Naive B cell (primary cell): Measurements from ENCODE around the gene ETNPPL. TPM values are rescaled to one million over a fixed set of nuclear protein-coding genes. Genes with fewer than 3 reads are reported as not detected.
A peak's percentile ranks its signal among the peaks of the same experiment; 100 is the strongest.

Experiments
- ATAC-seq, 2 donors: fragments of 150-1000 bp; cut with Tn5 transposase; 2 replicates each; pipeline ENCODE4 v1.10.0; 2021; ENCODE audit warnings: low read depth in 2 of 2, mild to moderate bottlenecking in 2 of 2, moderate library complexity in 2 of 2
- DNase-seq: peaks from one replicate; pipeline ENCODE4 v3.0.0; 2022
- H3K27ac Mint-ChIP-seq, 6 donors: one replicate each; pipeline ENCODE4 v1.8.0; 2020 to 2022; ENCODE audit warnings: mild to moderate bottlenecking in 6 of 6, mixed read lengths in 6 of 6, moderate library complexity in 5 of 6, inconsistent platforms in 2 of 6
- H3K27me3 Mint-ChIP-seq, 3 donors: one replicate each; pipeline ENCODE4 v1.8.0; 2021 to 2022; ENCODE audit warnings: mixed read lengths in 3 of 3, mild to moderate bottlenecking in 1 of 3
- H3K36me3 Mint-ChIP-seq, 2 donors: one replicate each; pipeline ENCODE4 v1.8.0; 2020 to 2022; ENCODE audit warnings: mixed read lengths in 2 of 2, inconsistent platforms in 1 of 2, mild to moderate bottlenecking in 1 of 2
- H3K4me1 Mint-ChIP-seq, 3 donors: one replicate each; pipeline ENCODE4 v1.8.0; 2020 to 2022; ENCODE audit warnings: mixed read lengths in 3 of 3, inconsistent platforms in 1 of 3, mild to moderate bottlenecking in 1 of 3, moderate library complexity in 1 of 3
- H3K4me3 Mint-ChIP-seq, 8 donors: one replicate each; pipeline ENCODE4 v1.8.0; 2020 to 2022; ENCODE audit warnings: mild to moderate bottlenecking in 8 of 8, mixed read lengths in 8 of 8, moderate library complexity in 8 of 8, inconsistent platforms in 2 of 8
- H3K9me3 Mint-ChIP-seq, 7 donors: one replicate each; pipeline ENCODE4 v1.8.0; 2020 to 2022; ENCODE audit warnings: mixed read lengths in 7 of 7, mild to moderate bottlenecking in 5 of 7, inconsistent platforms in 2 of 7, moderate library complexity in 1 of 7
- polyA plus RNA-seq, 6 donors: library from polyadenylated mRNA; unstranded; fragments of 300-500 nt; fragmentation: Illumina TruSeq; gene quantifications; one replicate each; pipeline ENCODE4 v1.2.3, GENCODE V29; 2021; ENCODE audit warnings: low read depth in 6 of 6

The ETNPPL gene
- polyA plus RNA-seq, 6 donors from 2014 or later, result not detected

DNA sequence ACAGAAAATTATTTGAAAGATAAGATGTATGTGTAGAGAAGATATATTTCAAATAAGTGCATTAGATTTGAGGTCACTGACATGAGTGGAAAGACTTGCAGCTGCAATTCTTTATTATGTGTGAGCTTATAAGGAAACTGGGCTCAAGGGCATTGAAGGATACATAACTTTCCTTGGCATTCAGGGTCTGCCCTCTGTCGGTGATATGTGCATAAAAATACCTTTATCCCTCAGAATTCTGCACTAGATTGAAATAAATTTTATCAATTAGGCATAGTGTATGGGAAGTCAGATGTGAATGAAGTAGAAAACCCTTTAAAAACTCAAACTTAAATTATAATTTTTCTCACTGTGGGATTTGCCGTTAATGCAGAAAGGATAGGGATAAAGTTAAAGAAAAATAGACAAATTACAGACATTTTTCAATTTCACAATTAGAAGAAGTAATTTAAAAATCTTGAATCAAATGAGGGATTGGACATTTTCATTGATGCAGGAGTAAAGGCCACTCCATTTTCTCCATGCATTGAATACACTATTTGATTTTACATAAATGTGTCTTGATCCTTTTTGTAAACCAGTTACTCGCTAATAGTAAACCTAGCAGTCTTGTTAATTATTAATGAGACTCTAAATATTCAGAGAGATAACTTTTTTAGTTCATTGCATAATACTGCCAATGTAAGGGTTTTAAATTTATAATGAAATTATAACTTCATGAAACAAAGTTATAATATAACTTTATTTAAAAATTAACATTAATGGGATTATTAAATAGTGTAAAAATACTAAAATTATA is 21.0 kb upstream of the ETNPPL start:
- no peak for ATAC-seq
- Mint-ChIP-seq H3K4me3 (no peak overlapping the region), H3K9me3 (peaks cover 0 to 2% (median 0%) of the 10 kb centered on the region in 7 donors), H3K27me3 (peaks cover 0 to 24% (median 9%) of the 10 kb centered on the region in 3 donors), H3K27ac (no peak overlapping the region), H3K36me3 (no peaks in the 10 kb centered on the region), H3K4me1 (no peaks in the 10 kb centered on the region)
- no peak for DNase-seq

- Mint-ChIP-seq H3K9me3 (no peaks in the 10 kb centered on the region), H3K4me1 (no peaks in the 10 kb centered on the region), H3K27me3 (peaks cover 10 to 24% (median 19%) of the 10 kb centered on the region in 3 donors), H3K4me3 (no peak overlapping the region), H3K27ac (no peak overlapping the region), H3K36me3 (no peaks in the 10 kb centered on the region)
- DNase-seq (no peak), ATAC-seq (no peak)
Observed at GRCh38 chr4:108779958-108780357, 17.1 kb upstream of the ETNPPL start.

DNA sequence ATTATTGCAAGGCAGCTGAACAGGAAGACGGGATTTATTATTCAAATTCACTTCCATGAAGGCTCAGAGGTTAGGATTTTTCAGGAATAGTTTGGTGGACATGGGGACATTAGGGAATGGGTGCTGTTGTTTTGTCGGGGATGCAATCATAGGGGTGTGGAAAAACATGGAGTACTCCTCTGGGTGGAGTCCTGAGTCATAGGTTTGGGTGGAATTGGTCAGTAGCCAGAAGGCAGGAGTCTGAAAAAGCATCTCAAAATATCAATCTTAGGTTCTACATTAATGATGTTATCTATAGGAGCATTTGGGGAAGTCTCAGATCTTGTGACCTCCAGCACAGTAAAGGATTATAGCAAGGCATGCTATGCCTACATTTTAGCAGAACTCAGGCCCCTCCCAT is 14.5 kb upstream of the ETNPPL start:
- H3K4me3 Mint-ChIP-seq, result no peak overlapping the region
- no peaks in the 10 kb centered on the region for H3K4me1 Mint-ChIP-seq
- H3K36me3 Mint-ChIP-seq, result no peaks in the 10 kb centered on the region
- DNase-seq (no peak), ATAC-seq (no peak)
- H3K27me3 Mint-ChIP-seq, result peaks cover 15 to 24% (median 19%) of the 10 kb centered on the region in 3 donors
- H3K27ac Mint-ChIP-seq, result no peak overlapping the region
- H3K9me3 Mint-ChIP-seq, result peaks cover 0 to 2% (median 0%) of the 10 kb centered on the region in 7 donors

DNA sequence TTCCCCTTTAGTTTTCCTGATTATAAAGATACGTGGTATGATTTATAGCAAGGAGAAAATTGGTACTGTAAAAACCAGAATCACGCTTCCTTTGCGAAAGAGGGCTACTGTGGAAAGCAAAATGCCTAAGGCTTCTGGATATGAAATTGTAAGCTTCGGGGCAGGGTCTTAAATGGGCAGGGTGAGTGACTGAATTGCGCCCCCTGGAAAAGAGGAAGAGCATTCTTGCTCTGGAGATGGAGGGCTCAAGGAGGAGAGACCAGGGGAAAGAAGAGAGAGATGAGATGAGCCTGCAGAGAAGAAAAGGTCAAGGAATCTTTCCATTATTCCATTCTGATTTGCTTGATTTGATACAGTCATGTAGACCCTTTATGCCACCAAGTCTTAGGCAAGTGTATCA is 13.1 kb upstream of the ETNPPL start:
- no peaks in the 10 kb centered on the region for H3K4me1 Mint-ChIP-seq
- no peaks in the 10 kb centered on the region for H3K36me3 Mint-ChIP-seq
- no peak overlapping the region for H3K27ac Mint-ChIP-seq
- ATAC-seq (no peak), DNase-seq (no peak)
- no peak overlapping the region for H3K4me3 Mint-ChIP-seq
- peaks cover 19 to 29% (median 19%) of the 10 kb centered on the region in 3 donors for H3K27me3 Mint-ChIP-seq
- H3K9me3 Mint-ChIP-seq, result peaks cover 0 to 3% (median 0%) of the 10 kb centered on the region in 7 donors

DNA sequence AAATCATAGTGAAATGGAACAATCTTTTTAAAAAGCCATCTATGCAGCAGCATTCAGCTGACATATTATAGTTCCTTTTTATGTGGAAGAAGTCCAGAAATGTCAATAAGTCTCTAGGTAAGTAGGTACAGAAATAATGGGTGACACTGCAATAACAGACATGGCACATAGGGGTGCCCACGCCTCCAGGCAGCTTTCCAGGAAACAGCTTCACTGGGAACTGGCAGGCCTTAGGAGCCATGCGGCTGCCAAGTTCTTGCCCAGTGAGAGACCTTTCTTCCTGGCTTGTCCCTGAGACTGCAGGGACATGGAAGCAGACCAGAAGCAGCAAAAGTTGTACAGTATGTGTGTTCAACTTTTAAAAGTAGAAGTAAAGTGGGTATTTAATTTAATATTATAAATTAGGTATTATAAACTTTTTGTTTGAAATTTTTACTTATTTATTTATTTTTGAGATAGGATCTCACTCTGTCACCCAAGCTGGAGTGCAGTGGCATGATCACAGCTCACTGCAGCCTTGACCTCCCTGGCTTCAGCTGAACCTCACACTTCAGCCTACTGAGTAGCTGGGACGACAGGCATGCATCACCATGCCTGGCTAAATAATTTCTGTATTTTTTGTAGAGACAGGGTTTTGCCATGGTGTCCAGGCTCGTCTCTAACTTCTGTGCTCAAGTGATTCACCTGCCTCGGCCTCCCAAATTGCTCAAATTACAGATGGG is 12.1 kb upstream of the ETNPPL start:
- no peak for ATAC-seq
- no peak overlapping the region for H3K27ac Mint-ChIP-seq
- peaks cover 0 to 3% (median 0%) of the 10 kb centered on the region in 7 donors for H3K9me3 Mint-ChIP-seq
- no peaks in the 10 kb centered on the region for H3K36me3 Mint-ChIP-seq
- H3K27me3 Mint-ChIP-seq, result peaks cover 19 to 28% (median 19%) of the 10 kb centered on the region in 3 donors
- no peak for DNase-seq
- H3K4me1 Mint-ChIP-seq, result no peaks in the 10 kb centered on the region
- no peak overlapping the region for H3K4me3 Mint-ChIP-seq

DNA sequence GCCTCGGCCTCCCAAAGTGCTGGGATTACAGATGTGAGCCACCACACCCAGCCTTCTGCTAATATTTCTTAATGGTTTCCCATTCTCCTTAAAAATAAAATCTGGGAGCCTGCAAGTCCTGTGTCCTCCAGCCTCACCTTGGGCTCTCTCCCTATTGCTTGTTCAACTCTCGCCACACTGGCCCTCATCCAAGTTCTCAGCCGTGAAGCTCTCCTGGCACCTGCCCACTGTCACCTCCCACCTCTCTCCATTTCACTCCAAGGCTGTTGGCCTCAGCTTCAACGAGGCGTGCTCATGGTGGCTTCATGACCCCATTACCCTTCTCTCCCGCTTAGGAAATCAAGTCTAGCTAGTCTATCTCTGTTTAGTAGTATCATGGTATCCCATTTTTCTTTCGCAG is 9.5 kb upstream of the ETNPPL start:
- ATAC-seq, result no peak
- H3K27me3 Mint-ChIP-seq, result peaks cover 11 to 21% (median 19%) of the 10 kb centered on the region in 3 donors
- no peak for DNase-seq
- peaks cover 0 to 3% (median 0%) of the 10 kb centered on the region in 7 donors for H3K9me3 Mint-ChIP-seq
- no peak overlapping the region for H3K27ac Mint-ChIP-seq
- no peak overlapping the region for H3K4me3 Mint-ChIP-seq
- no peaks in the 10 kb centered on the region for H3K36me3 Mint-ChIP-seq
- H3K4me1 Mint-ChIP-seq, result no peaks in the 10 kb centered on the region

DNA sequence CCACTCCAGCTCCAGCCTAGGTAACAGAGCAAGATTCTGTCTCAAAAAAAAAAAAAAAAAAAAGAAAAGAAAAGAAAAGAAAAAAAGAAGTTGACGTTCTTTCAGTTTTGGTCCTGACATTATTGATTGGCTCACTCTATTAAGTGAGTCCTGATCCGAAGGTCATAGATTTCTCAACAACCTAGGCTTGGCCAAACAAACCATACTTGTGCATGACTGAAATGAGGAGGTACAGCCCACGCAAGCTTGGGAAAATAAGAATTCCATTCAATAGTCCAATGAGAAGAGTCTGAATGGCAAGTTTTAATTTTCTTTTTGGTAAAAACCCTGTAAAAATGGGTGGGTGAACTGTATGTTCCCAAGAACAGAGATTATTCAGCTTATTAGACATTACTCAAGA is 3.2 kb upstream of the ETNPPL start:
- Mint-ChIP-seq H3K9me3 (peaks cover 0 to 14% (median 6%) of the 10 kb centered on the region in 7 donors), H3K36me3 (peaks cover 0 to 7% of the 10 kb centered on the region in 2 donors), H3K27me3 (peaks cover 20 to 56% (median 28%) of the 10 kb centered on the region in 3 donors), H3K4me1 (peaks cover 10 to 12% (median 11%) of the 10 kb centered on the region in 3 donors), H3K27ac (no peak overlapping the region), H3K4me3 (no peak overlapping the region)
- ATAC-seq (no peak), DNase-seq (no peak)

- DNase-seq (no peak), ATAC-seq (no peak)
- Mint-ChIP-seq H3K4me3 (peak overlapping the region in 6 of 8 donors; percentile 14 to 78 (median 43)), H3K27me3 (peaks cover 29 to 57% (median 35%) of the 10 kb centered on the region in 3 donors), H3K9me3 (peaks cover 0 to 14% (median 6%) of the 10 kb centered on the region in 7 donors), H3K36me3 (peaks cover 0 to 7% of the 10 kb centered on the region in 2 donors), H3K4me1 (peaks cover 10 to 12% (median 11%) of the 10 kb centered on the region in 3 donors), H3K27ac (no peak overlapping the region)
Observed at GRCh38 chr4:108763986-108764385, 1.1 kb upstream of the ETNPPL start.

- Mint-ChIP-seq H3K27ac (peak overlapping the region in 1 of 6 donors; percentile 42), H3K9me3 (peaks cover 0 to 14% (median 6%) of the 10 kb centered on the region in 7 donors), H3K27me3 (peaks cover 29 to 57% (median 35%) of the 10 kb centered on the region in 3 donors), H3K36me3 (peaks cover 0 to 7% of the 10 kb centered on the region in 2 donors), H3K4me3 (peak overlapping the region; percentile 34 to 90 (median 82)), H3K4me1 (peaks cover 10 to 12% (median 11%) of the 10 kb centered on the region in 3 donors)
- ATAC-seq (no peak), DNase-seq (no peak)
Observed at GRCh38 chr4:108763226-108763593, 357 bp upstream of the ETNPPL start.

DNA sequence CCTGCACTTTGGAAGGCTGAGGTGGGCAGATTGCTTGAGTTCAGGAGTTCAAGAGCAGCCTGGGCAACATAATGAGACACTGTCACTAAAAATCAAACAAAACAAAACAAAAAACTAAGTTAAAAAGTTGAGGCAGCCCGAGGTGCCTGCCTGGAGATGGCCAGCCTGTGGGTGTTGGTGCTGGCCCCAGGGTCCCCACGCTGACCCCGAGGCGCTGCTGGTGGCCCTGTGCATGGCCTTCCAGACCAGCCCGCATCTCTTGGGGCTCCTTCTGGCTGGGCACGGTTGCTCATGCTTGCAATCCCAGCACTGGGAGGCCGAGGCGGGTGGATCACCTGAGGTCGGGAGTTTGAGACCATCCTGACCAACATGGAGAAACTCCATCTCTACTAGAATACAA is 4.4 kb downstream of the ETNPPL start:
- DNase-seq, result no peak
- Mint-ChIP-seq H3K4me3 (no peak overlapping the region), H3K27me3 (peaks cover 23 to 39% (median 33%) of the 10 kb centered on the region in 3 donors), H3K4me1 (peaks cover 9 to 11% (median 10%) of the 10 kb centered on the region in 3 donors), H3K27ac (no peak overlapping the region), H3K9me3 (peaks cover 0 to 4% (median 0%) of the 10 kb centered on the region in 7 donors), H3K36me3 (peaks cover 0 to 7% of the 10 kb centered on the region in 2 donors)
- no peak for ATAC-seq

- H3K4me3 Mint-ChIP-seq, result no peak overlapping the region
- no peak for ATAC-seq
- no peak overlapping the region for H3K27ac Mint-ChIP-seq
- DNase-seq, result no peak
- H3K9me3 Mint-ChIP-seq, result no peaks in the 10 kb centered on the region
- H3K27me3 Mint-ChIP-seq, result peaks cover 0 to 30% (median 23%) of the 10 kb centered on the region in 3 donors
- no peaks in the 10 kb centered on the region for H3K36me3 Mint-ChIP-seq
- H3K4me1 Mint-ChIP-seq, result no peaks in the 10 kb centered on the region
Observed at GRCh38 chr4:108754327-108754726, 8.5 kb downstream of the ETNPPL start.

- Mint-ChIP-seq H3K36me3 (no peaks in the 10 kb centered on the region), H3K4me1 (no peaks in the 10 kb centered on the region), H3K9me3 (no peaks in the 10 kb centered on the region), H3K27me3 (peaks cover 0 to 27% (median 15%) of the 10 kb centered on the region in 3 donors), H3K27ac (no peak overlapping the region), H3K4me3 (no peak overlapping the region)
- ATAC-seq, result no peak
- DNase-seq, result no peak
Observed at GRCh38 chr4:108751321-108751720, 11.5 kb downstream of the ETNPPL start.

GRCh38 chr4:108749119-108749518 is 13.7 kb downstream of the ETNPPL start:
- no peaks in the 10 kb centered on the region for H3K36me3 Mint-ChIP-seq
- no peaks in the 10 kb centered on the region for H3K4me1 Mint-ChIP-seq
- H3K9me3 Mint-ChIP-seq, result no peaks in the 10 kb centered on the region
- no peak for DNase-seq
- H3K4me3 Mint-ChIP-seq, result no peak overlapping the region
- H3K27me3 Mint-ChIP-seq, result peaks cover 0 to 27% (median 11%) of the 10 kb centered on the region in 3 donors
- no peak for ATAC-seq
- H3K27ac Mint-ChIP-seq, result no peak overlapping the region
